ENCODE results near the gene ZNF500. TPM values are rescaled to one million over a fixed set of nuclear protein-coding genes. Genes with fewer than 3 reads are reported as not detected.

ZNF500 gene
- total and polyA plus RNA-seq, 10 of the 15 experiments (the other 5 are each of a cell fraction or from before 2014, with no cell fraction given): 0.99 to 13.1 (median 5.5) TPM

GRCh38 chr16:4703906-4704305 is 63.1 kb downstream of the ZNF500 start:
- Histone ChIP-seq H3K4me1 (ENCODE audit: control insufficient read depth, insufficient read depth, low read length) (no peaks in the 10 kb centered on the region), H3K4me2 (ENCODE audit: control insufficient read depth, insufficient read depth) (no peak overlapping the region), H3K9ac (ENCODE audit: control insufficient read depth, insufficient read depth, low read length) (no peak overlapping the region), H3K36me3 (ENCODE audit: control insufficient read depth in 2 of 2, insufficient read depth in 2 of 2, low read length in 1 of 2) (peaks cover 8 to 23% of the 10 kb centered on the region in 2 experiments; a peak in 3 of 4 replicates), H2AFZ (ENCODE audit: control insufficient read depth, low read depth, low read length) (no peak overlapping the region), H3K9me3 (replicated peaks; ENCODE audit: control insufficient read depth, insufficient read depth, low read length) (no peaks in the 10 kb centered on the region), H3K27ac (ENCODE audit: control insufficient read depth, insufficient read depth) (no peak overlapping the region), H3K79me2 (ENCODE audit: control insufficient read depth, insufficient read depth, low read length) (no peaks in the 10 kb centered on the region), H4K20me1 (ENCODE audit: control insufficient read depth, insufficient read depth) (no peaks in the 10 kb centered on the region), H3K4me3 (no peak overlapping the region), H3K27me3 (replicated peaks in 1 of 2; ENCODE audit: control insufficient read depth in 2 of 2, insufficient read depth in 2 of 2, low read length in 1 of 2) (no peaks in the 10 kb centered on the region)
- ATAC-seq (no peak), DNase-seq (ENCODE audit: low read depth, low spot score) (no peak), FAIRE-seq (no peak)
- POLR2A ChIA-PET: interaction anchor here (1.0 kb wide), 1 partner anchor 10 kb away, joined by 4 read pairs; the partner anchor contains the start of gene NUDT16L1
- intact Hi-C loops (cut with micrococcal nuclease; ENCODE audit: unreplicated experiment): no loop called here
- no TSS peak for BruUV-seq (replicated peaks)
- CTCF ChIA-PET: no interaction called here
- RAD21 ChIA-PET (ENCODE audit: unreplicated experiment): no interaction called here
- in situ Hi-C loops (cut with MboI): no loop called here
- WGBS (ENCODE audit: insufficient coverage, insufficient replicate concordance, low lambda C conversion rate, missing lambda C conversion rate): 69% methylated on average over 7 of the region's 7 CpGs
- SMC1A ChIA-PET (ENCODE audit: uncharacterized antibody, unreplicated experiment): interaction anchor here (0.8 kb wide), 1 partner anchor 269 kb away, joined by 3 read pairs; no protein-coding TSS in a partner anchor
- TF ChIP-seq RUNX3 (IDR thresholded peaks at IDR 0.05; ENCODE audit: low read length) (no peak), MTA2 (IDR thresholded peaks at IDR 0.05; ENCODE audit: low read depth) (no peak), CTCF (IDR thresholded peaks at IDR 0.05 in 2 of 3, conservative IDR thresholded peaks at IDR 0.05 in 1 of 3; ENCODE audit: control insufficient read depth in 2 of 3, extremely low read depth in 1 of 3, insufficient read depth in 1 of 3, low read depth in 3 of 3, low read length in 3 of 3) (no peak), DPF2 (IDR thresholded peaks at IDR 0.05) (no peak), TCF7 (IDR thresholded peaks at IDR 0.05; ENCODE audit: borderline replicate concordance) (no peak), CUX1 (IDR thresholded peaks at IDR 0.05; ENCODE audit: insufficient replicate concordance, low read depth, low read length) (no peak), SMC3 (IDR thresholded peaks at IDR 0.05; ENCODE audit: borderline replicate concordance, low read length) (no peak)
